GM12878 (cell line): Measurements from ENCODE around the gene DKKL1. TPM values are rescaled to one million over a fixed set of nuclear protein-coding genes. Genes with fewer than 3 reads are reported as not detected.

Experiments used
- ATF2 ChIP-seq: IDR thresholded peaks from 2 replicates; pipeline ENCODE4 v1.6.1; 2012; ENCODE audit warnings: low read length, inconsistent platforms
- CBFB ChIP-seq: IDR thresholded peaks from 2 replicates; pipeline ENCODE4 v1.6.1; 2016; ENCODE audit warnings: antibody characterized with exemption, low read depth
- CBX3 ChIP-seq: fragments of 200-600 bp; sonication (generic); IDR thresholded peaks from 2 replicates; pipeline ENCODE4 v1.6.1; 2016; ENCODE audit warnings: low read depth, borderline replicate concordance
- E2F4 ChIP-seq: IDR thresholded peaks from 2 replicates; pipeline ENCODE4 v1.6.1; 2012; ENCODE audit warnings: low read depth, low read length, improper control_type of control experiment
- EP300 ChIP-seq, 2 experiments: fragments of 150-350 bp in 1 of 2; IDR thresholded peaks; 2 replicates each; pipeline ENCODE4 v1.6.1; 2011 to 2012; ENCODE audit warnings: low read depth in 2 of 2, low read length in 2 of 2, borderline replicate concordance in 1 of 2, improper control_type of control experiment in 1 of 2, inconsistent platforms in 1 of 2; ENCODE audit not compliant: control insufficient read depth in 1 of 2
- JUNB ChIP-seq: IDR thresholded peaks from 2 replicates; pipeline ENCODE4 v1.6.1; 2016; ENCODE audit warnings: antibody characterized with exemption, mild to moderate bottlenecking
- KAT2A ChIP-seq: conservative IDR thresholded peaks from 2 replicates; pipeline ENCODE4 v1.6.1; 2011; ENCODE audit warnings: low read depth, low read length; ENCODE audit not compliant: control insufficient read depth
- MXI1 ChIP-seq: fragments of 150-350 bp; IDR thresholded peaks from 2 replicates; pipeline ENCODE4 v1.6.1; 2011; ENCODE audit warnings: low read depth, mild to moderate bottlenecking, inconsistent platforms, low read length, improper control_type of control experiment
- NFIC ChIP-seq: IDR thresholded peaks from 2 replicates; pipeline ENCODE4 v1.6.1; 2012; ENCODE audit warnings: low read depth, mild to moderate bottlenecking, inconsistent platforms, low read length, moderate library complexity
- NFYA ChIP-seq: IDR thresholded peaks from 2 replicates; pipeline ENCODE4 v1.6.1; 2011; ENCODE audit warnings: low read depth, mild to moderate bottlenecking, low read length, improper control_type of control experiment, borderline replicate concordance
- NRF1 ChIP-seq: conservative IDR thresholded peaks from 2 replicates; pipeline ENCODE4 v1.6.1; 2011; ENCODE audit warnings: mild to moderate bottlenecking, low read depth, low read length, improper control_type of control experiment
- PAX5 ChIP-seq: IDR thresholded peaks from 2 replicates; pipeline ENCODE4 v1.6.1; 2011; ENCODE audit warnings: low read depth, low read length, borderline replicate concordance
- PAX8 ChIP-seq: fragments of 450-650 bp; IDR thresholded peaks from 2 replicates; pipeline ENCODE4 v1.6.1; 2017; ENCODE audit warnings: mild to moderate bottlenecking, moderate library complexity
- POLR2A ChIP-seq: IDR thresholded peaks from 2 replicates; pipeline ENCODE4 v1.6.1; 2011; ENCODE audit warnings: low read depth, mild to moderate bottlenecking, low read length
- POLR2AphosphoS2 ChIP-seq: IDR thresholded peaks from 2 replicates; pipeline ENCODE4 v1.6.1; 2011; ENCODE audit warnings: low read depth, mild to moderate bottlenecking, low read length, improper control_type of control experiment, moderate library complexity
- RBBP5 ChIP-seq: fragments of 200-600 bp; sonication (generic); conservative IDR thresholded peaks from 2 replicates; pipeline ENCODE4 v1.6.1; 2016
- RUNX3 ChIP-seq: IDR thresholded peaks from 2 replicates; pipeline ENCODE4 v1.6.1; 2012; ENCODE audit warnings: low read length, inconsistent platforms
- SIN3A ChIP-seq: IDR thresholded peaks from 2 replicates; pipeline ENCODE4 v1.6.1; 2012; ENCODE audit warnings: low read depth, low read length, improper control_type of control experiment
- SMARCA5 ChIP-seq: fragments of 450-650 bp; IDR thresholded peaks from 2 replicates; pipeline ENCODE4 v1.6.1; 2017; ENCODE audit warnings: mild to moderate bottlenecking
- SRF ChIP-seq, 2 experiments: IDR thresholded peaks; 2 replicates each; pipeline ENCODE4 v1.6.1; 2011; ENCODE audit warnings: low read depth in 2 of 2, low read length in 2 of 2, mild to moderate bottlenecking in 1 of 2, moderate library complexity in 1 of 2
- STAT1 ChIP-seq: fragments of 450-650 bp; conservative IDR thresholded peaks from 2 replicates; pipeline ENCODE4 v1.6.1; 2014; ENCODE audit warnings: antibody characterized with exemption, mild to moderate bottlenecking
- SUPT20H ChIP-seq: IDR thresholded peaks from 2 replicates; pipeline ENCODE4 v1.6.1; 2011; ENCODE audit warnings: low read depth, mild to moderate bottlenecking, low read length, moderate library complexity, borderline replicate concordance; ENCODE audit not compliant: control insufficient read depth
- TCF7 ChIP-seq: IDR thresholded peaks from 2 replicates; pipeline ENCODE4 v1.6.1; 2014; ENCODE audit warnings: antibody characterized with exemption, borderline replicate concordance
- WRNIP1 ChIP-seq: IDR thresholded peaks from 2 replicates; pipeline ENCODE4 v1.6.1; 2011; ENCODE audit warnings: low read depth, low read length, improper control_type of control experiment, borderline replicate concordance
- YY1 ChIP-seq: IDR thresholded peaks from 2 replicates; pipeline ENCODE4 v1.6.1; 2011; ENCODE audit warnings: low read depth, mild to moderate bottlenecking, low read length
- ZNF24 ChIP-seq: fragments of 450-650 bp; IDR thresholded peaks from 2 replicates; pipeline ENCODE4 v1.6.1; 2017; ENCODE audit warnings: antibody characterized with exemption, mild to moderate bottlenecking
- ZNF274 ChIP-seq: IDR thresholded peaks from one replicate; pipeline ENCODE4 v1.8.0; 2011; ENCODE audit not compliant: insufficient read length, insufficient read depth
- polyA plus RNA-seq, 11 experiments: library from polyadenylated mRNA; depleted of rRNA in 4 of 11; unstranded in 6 of 11; stranded (reverse) in 5 of 11; fragments of >200 nt; fragmentation: Nextera tagmentation in 4 of 11; fragmentation: Illumina TruSeq in 1 of 11; extraction: Ambion mirVana in 4 of 11; extraction: Trizol in 1 of 11; gene quantifications; 1 replicate in 1 of 11; 2 replicates in 10 of 11; pipeline versions ENCODE4 v1.2.1 to v1.2.3, GENCODE V29; 2011 to 2016; ENCODE audit warnings: inconsistent platforms in 2 of 11, missing spikeins in 2 of 11, low read depth in 1 of 11
- total RNA-seq, 4 experiments: library from RNA; depleted of rRNA in 3 of 4; stranded (reverse); fragments of >200 nt in 3 of 4; fragmentation: Illumina TruSeq in 1 of 4; extraction: Trizol in 1 of 4; gene quantifications; 2 replicates each; pipeline versions ENCODE4 v1.2.1 to v1.2.3, GENCODE V29; 2013 to 2021
- TF ChIP-seq, protein P1 (sequence below): fragments of 450-650 bp; IDR thresholded peaks from 2 replicates; pipeline ENCODE4 v1.6.1; 2014; ENCODE audit warnings: mild to moderate bottlenecking
- TF ChIP-seq, protein P2 (sequence below): fragments of 450-650 bp; IDR thresholded peaks from 2 replicates; pipeline ENCODE4 v1.6.1; 2016; ENCODE audit warnings: mild to moderate bottlenecking

DKKL1 gene
- total and polyA plus RNA-seq, 10 of the 15 experiments (the other 5 are each of a cell fraction or from before 2014, with no cell fraction given): not detected

- TF ChIP-seq, protein P1, sequence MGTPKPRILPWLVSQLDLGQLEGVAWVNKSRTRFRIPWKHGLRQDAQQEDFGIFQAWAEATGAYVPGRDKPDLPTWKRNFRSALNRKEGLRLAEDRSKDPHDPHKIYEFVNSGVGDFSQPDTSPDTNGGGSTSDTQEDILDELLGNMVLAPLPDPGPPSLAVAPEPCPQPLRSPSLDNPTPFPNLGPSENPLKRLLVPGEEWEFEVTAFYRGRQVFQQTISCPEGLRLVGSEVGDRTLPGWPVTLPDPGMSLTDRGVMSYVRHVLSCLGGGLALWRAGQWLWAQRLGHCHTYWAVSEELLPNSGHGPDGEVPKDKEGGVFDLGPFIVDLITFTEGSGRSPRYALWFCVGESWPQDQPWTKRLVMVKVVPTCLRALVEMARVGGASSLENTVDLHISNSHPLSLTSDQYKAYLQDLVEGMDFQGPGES: no peak
- TF ChIP-seq POLR2AphosphoS2 (no peak), YY1 (peak; percentile 58), ZNF24 (no peak), SRF (IDR thresholded peaks at IDR 0.05; ENCODE audit: low read depth in 2 of 2, low read length in 2 of 2) (no peak), SIN3A (no peak), NRF1 (no peak), CBX3 (no peak), CBFB (no peak), ZNF274 (no peak), EP300 (IDR thresholded peaks at IDR 0.05; ENCODE audit: borderline replicate concordance in 1 of 2, control insufficient read depth in 1 of 2, low read depth in 2 of 2, low read length in 2 of 2) (no peak), PAX5 (no peak), STAT1 (no peak), RUNX3 (peak; percentile 27; the same call in 1 of the 2 replicates), WRNIP1 (no peak), SUPT20H (no peak), PAX8 (no peak), SMARCA5 (0 out of 2 replicates have a peak, but pooled peaks have one; percentile 18), MXI1 (no peak), E2F4 (no peak), RBBP5 (no peak), JUNB (peak; percentile 66), POLR2A (no peak), KAT2A (no peak), NFYA (no peak), TCF7 (no peak), NFIC (no peak), ATF2 (0 out of 2 replicates have a peak, but pooled peaks have one; percentile 38)
- TF ChIP-seq, protein P2, sequence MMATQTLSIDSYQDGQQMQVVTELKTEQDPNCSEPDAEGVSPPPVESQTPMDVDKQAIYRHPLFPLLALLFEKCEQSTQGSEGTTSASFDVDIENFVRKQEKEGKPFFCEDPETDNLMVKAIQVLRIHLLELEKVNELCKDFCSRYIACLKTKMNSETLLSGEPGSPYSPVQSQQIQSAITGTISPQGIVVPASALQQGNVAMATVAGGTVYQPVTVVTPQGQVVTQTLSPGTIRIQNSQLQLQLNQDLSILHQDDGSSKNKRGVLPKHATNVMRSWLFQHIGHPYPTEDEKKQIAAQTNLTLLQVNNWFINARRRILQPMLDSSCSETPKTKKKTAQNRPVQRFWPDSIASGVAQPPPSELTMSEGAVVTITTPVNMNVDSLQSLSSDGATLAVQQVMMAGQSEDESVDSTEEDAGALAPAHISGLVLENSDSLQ: no peak
Measured at GRCh38 chr19:49327878-49328544, 35.7 kb upstream of the DKKL1 start (continued).
